ENCODE results near the gene RHBDL3. TPM values are rescaled to one million over a fixed set of nuclear protein-coding genes. Genes with fewer than 3 reads are reported as not detected.

RHBDL3 gene
- total and polyA plus RNA-seq, 2 donors (not counting 1 experiment from before 2014, with no cell fraction given), result not detected

- POLR2A ChIA-PET, result interaction anchor here (0.8 kb wide), 1 partner anchor 9 kb away, joined by 3 read pairs; no protein-coding TSS in a partner anchor
- Mint-ChIP-seq H3K9me3 (ENCODE audit: insufficient read depth) (no peaks in the 10 kb centered on the region), H3K27ac (no peak overlapping the region), H3K4me3 (peak overlapping the region; percentile 79), H3K4me1 (peaks cover 17% of the 10 kb centered on the region), H3K27me3 (peaks cover 80% of the 10 kb centered on the region)
- no peaks in the 10 kb centered on the region for H3K36me3 ChIP-seq (replicated peaks in 1 of 2; ENCODE audit: control extremely low read depth in 1 of 2, control insufficient read depth in 1 of 2, extremely low read depth in 1 of 2, insufficient read depth in 2 of 2, low read length in 1 of 2)
- H3K4me3 ChIP-seq (ENCODE audit: control extremely low read depth in 1 of 5, extremely low read depth in 1 of 5, insufficient read depth in 1 of 5, low read depth in 2 of 5, low read length in 4 of 5), result no peak overlapping the region
- H3K27me3 ChIP-seq (replicated peaks in 1 of 4; ENCODE audit: control extremely low read depth in 1 of 4, control insufficient read depth in 3 of 4, insufficient read depth in 4 of 4, low read length in 3 of 4), result peaks cover 0 to 63% (median 46%) of the 10 kb centered on the region in 4 experiments
- no peak overlapping the region for H2AFZ ChIP-seq (ENCODE audit: insufficient read depth, low read depth, low read length, poor library complexity, severe bottlenecking)
- no peaks in the 10 kb centered on the region for H4K20me1 ChIP-seq (ENCODE audit: control insufficient read depth, insufficient read depth, low read length, poor library complexity, severe bottlenecking)
- peak; percentile 24 for DNase-seq
- TF ChIP-seq CTCF (IDR thresholded peaks at IDR 0.05), result no peak
- TF ChIP-seq EZH2 (IDR thresholded peaks at IDR 0.05; ENCODE audit: borderline replicate concordance, insufficient read depth, low read depth, low read length, poor library complexity, severe bottlenecking), result no peak
- no peak overlapping the region for H3K27ac ChIP-seq (ENCODE audit: low read length in 2 of 2)
- peak overlapping the region; percentile 98 for H3K4me2 ChIP-seq (replicated peaks; ENCODE audit: low read depth, low read length, poor library complexity, severe bottlenecking)
- no peak for ATAC-seq (ENCODE audit: low read depth)
- intact Hi-C loops (cut with micrococcal nuclease), result no loop called here
- peaks cover 0 to 5% (median 0%) of the 10 kb centered on the region in 3 donors for H3K9me3 ChIP-seq (ENCODE audit: control extremely low read depth in 1 of 3, control insufficient read depth in 2 of 3, insufficient read depth in 1 of 3, low read length in 2 of 3)
- H3K79me2 ChIP-seq (ENCODE audit: control insufficient read depth, insufficient read depth, low read length), result no peaks in the 10 kb centered on the region
- CTCF ChIA-PET, result interaction anchor here (0.8 kb wide), 1 partner anchor 11 kb away, joined by 3 read pairs; no protein-coding TSS in a partner anchor
- peaks cover 24 to 30% of the 10 kb centered on the region in 2 donors for H3K4me1 ChIP-seq (ENCODE audit: control insufficient read depth in 2 of 2, insufficient read depth in 2 of 2, low read length in 2 of 2)
- 30% methylated on average over 2 of the region's 10 CpGs for WGBS (ENCODE audit: insufficient coverage)
- H3K9ac ChIP-seq (ENCODE audit: low read length), result no peak overlapping the region
Measured at GRCh38 chr17:32267690-32268205, 2.1 kb downstream of the RHBDL3 start.

GRCh38 chr17:32268734-32269288 is 3.2 kb downstream of the RHBDL3 start:
- ATAC-seq (ENCODE audit: low read depth), result no peak
- CTCF ChIA-PET, result no interaction called here
- Histone ChIP-seq H4K20me1 (ENCODE audit: control insufficient read depth, insufficient read depth, low read length, poor library complexity, severe bottlenecking) (no peaks in the 10 kb centered on the region), H3K9ac (ENCODE audit: low read length) (no peak overlapping the region), H3K79me2 (ENCODE audit: control insufficient read depth, insufficient read depth, low read length) (no peaks in the 10 kb centered on the region), H3K27ac (ENCODE audit: low read length in 2 of 2) (no peak overlapping the region), H3K4me1 (ENCODE audit: control insufficient read depth in 2 of 2, insufficient read depth in 2 of 2, low read length in 2 of 2) (peaks cover 24 to 30% of the 10 kb centered on the region in 2 donors), H2AFZ (ENCODE audit: insufficient read depth, low read depth, low read length, poor library complexity, severe bottlenecking) (no peak overlapping the region), H3K4me2 (replicated peaks; ENCODE audit: low read depth, low read length, poor library complexity, severe bottlenecking) (no peak overlapping the region), H3K27me3 (replicated peaks in 1 of 4; ENCODE audit: control extremely low read depth in 1 of 4, control insufficient read depth in 3 of 4, insufficient read depth in 4 of 4, low read length in 3 of 4) (peaks cover 0 to 60% (median 43%) of the 10 kb centered on the region in 4 experiments), H3K9me3 (ENCODE audit: control extremely low read depth in 1 of 3, control insufficient read depth in 2 of 3, insufficient read depth in 1 of 3, low read length in 2 of 3) (peaks cover 0 to 5% (median 0%) of the 10 kb centered on the region in 3 donors), H3K4me3 (ENCODE audit: control extremely low read depth in 1 of 5, extremely low read depth in 1 of 5, insufficient read depth in 1 of 5, low read depth in 2 of 5, low read length in 4 of 5) (no peak overlapping the region), H3K36me3 (replicated peaks in 1 of 2; ENCODE audit: control extremely low read depth in 1 of 2, control insufficient read depth in 1 of 2, extremely low read depth in 1 of 2, insufficient read depth in 2 of 2, low read length in 1 of 2) (no peaks in the 10 kb centered on the region)
- H3K9me3 Mint-ChIP-seq (ENCODE audit: insufficient read depth), result no peaks in the 10 kb centered on the region
- DNase-seq, result no peak
- WGBS (ENCODE audit: insufficient coverage), result 92% methylated on average over 5 of the region's 7 CpGs
- POLR2A ChIA-PET, result no interaction called here
- H3K27me3 Mint-ChIP-seq, result peaks cover 74% of the 10 kb centered on the region
- no peak for TF ChIP-seq CTCF (IDR thresholded peaks at IDR 0.05)
- TF ChIP-seq EZH2 (IDR thresholded peaks at IDR 0.05; ENCODE audit: borderline replicate concordance, insufficient read depth, low read depth, low read length, poor library complexity, severe bottlenecking), result no peak
- no peak overlapping the region for H3K27ac Mint-ChIP-seq
- intact Hi-C loops (cut with micrococcal nuclease), result no loop called here
- H3K4me3 Mint-ChIP-seq, result no peak overlapping the region
- H3K4me1 Mint-ChIP-seq, result peaks cover 17% of the 10 kb centered on the region

Data from B cell (primary cell).